ENCODE results near the gene PSMD1.

The PSMD1 gene

DNA sequence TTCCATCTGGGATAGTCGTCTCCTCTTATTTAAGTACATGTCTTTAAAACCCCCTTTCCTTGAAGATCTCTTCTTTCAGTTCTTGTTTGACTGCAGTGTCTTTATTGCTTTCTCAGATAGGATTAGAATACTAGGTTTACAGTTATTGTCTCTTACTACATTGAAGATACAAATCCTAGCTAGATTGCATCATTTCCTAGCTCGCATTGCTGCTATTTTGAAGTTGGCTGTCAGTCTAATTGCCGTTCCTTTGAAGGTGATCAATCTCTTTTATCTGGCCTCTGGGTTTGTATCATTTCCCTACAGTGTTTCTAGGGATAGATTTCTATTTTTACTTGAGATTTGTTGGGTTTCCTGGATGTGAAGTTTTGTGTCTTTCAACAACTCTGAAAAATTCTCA lies 162.6 kb downstream of the PSMD1 start:
- Histone ChIP-seq H3K4me3 (ENCODE audit: low read length) (no peak overlapping the region), H3K9ac (ENCODE audit: low read depth, low read length) (no peak overlapping the region), H3K36me3 (ENCODE audit: insufficient read depth, low read length) (peaks cover 89% of the 10 kb centered on the region), H3K9me3 (ENCODE audit: insufficient read depth, low read depth, low read length) (no peaks in the 10 kb centered on the region), H3K4me1 (ENCODE audit: insufficient read depth, low read length) (no peaks in the 10 kb centered on the region), H3K27ac (ENCODE audit: low read depth, low read length) (no peak overlapping the region), H3K27me3 (ENCODE audit: insufficient read depth, low read length) (no peaks in the 10 kb centered on the region)
- WGBS: 97% methylated on average over 3 of the region's 3 CpGs

DNA sequence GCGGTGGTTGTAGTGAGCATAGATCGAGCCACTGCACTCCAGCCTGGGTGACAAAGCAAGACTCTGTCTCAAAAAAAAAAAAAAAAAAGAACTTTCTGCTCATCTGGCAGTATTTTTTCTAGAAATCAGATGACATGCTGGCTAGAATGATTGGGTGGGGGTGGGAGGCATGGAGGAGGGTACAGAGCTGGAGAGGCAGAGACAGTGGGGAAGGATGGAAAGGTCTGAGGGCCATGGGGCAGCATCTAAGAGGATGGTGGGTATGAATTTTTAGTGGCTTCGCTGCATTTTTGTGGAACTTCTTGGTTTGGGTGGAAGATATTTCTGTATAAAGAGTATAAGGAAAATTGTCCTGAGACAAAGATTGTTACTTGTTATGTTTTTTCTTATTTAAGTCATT lies 165.1 kb downstream of the PSMD1 start:
- no peak overlapping the region for H3K9ac ChIP-seq (ENCODE audit: low read depth, low read length)
- no peak overlapping the region for H3K27ac ChIP-seq (ENCODE audit: low read depth, low read length)
- no peaks in the 10 kb centered on the region for H3K9me3 ChIP-seq (ENCODE audit: insufficient read depth, low read depth, low read length)
- H3K4me3 ChIP-seq (ENCODE audit: low read length): no peak overlapping the region
- H3K36me3 ChIP-seq (ENCODE audit: insufficient read depth, low read length): peaks cover 82% of the 10 kb centered on the region
- H3K27me3 ChIP-seq (ENCODE audit: insufficient read depth, low read length): no peaks in the 10 kb centered on the region
- 98% methylated on average over 3 of the region's 3 CpGs for WGBS
- no peaks in the 10 kb centered on the region for H3K4me1 ChIP-seq (ENCODE audit: insufficient read depth, low read length)

Measured in HUES64 (cell line).